ENCODE measurements around the gene PDE4D.

- no peak for TF ChIP-seq CTCF (IDR thresholded peaks at IDR 0.05)
- no peak for TF ChIP-seq POLR2A (IDR thresholded peaks at IDR 0.05)
Measured at GRCh38 chr5:59268756-59269415, 624.6 kb downstream of the PDE4D start.

Measured in heart left ventricle (tissue), 13 donors.